ENCODE results near the gene LAMP2.

The LAMP2 gene

DNA sequence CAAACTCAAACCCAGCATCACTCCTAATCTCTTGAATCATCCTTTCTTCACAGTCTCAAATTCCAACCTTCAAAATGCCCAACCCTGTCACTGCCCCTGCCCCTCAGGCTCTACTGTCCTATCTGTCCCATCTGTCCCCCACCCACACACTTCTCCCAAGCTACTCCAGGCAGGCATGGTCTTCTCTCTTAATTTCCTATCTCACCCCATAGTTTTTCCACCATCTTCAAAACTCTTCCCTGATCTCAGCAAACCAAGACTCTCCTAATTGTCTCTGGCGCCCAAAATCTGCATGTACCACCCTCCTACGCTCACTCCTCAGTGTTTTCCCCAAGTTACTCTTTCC is 644 bp downstream of the LAMP2 start:
- Histone ChIP-seq H3K9me3 (ENCODE audit: control insufficient read depth, low read length) (no peaks in the 10 kb centered on the region), H3K4me2 (ENCODE audit: low read length) (peak overlapping the region; percentile 73), H3K9ac (no peak overlapping the region), H3K79me2 (peaks cover 12% of the 10 kb centered on the region), H3K36me3 (ENCODE audit: control insufficient read depth, insufficient read depth, low read length) (no peaks in the 10 kb centered on the region), H3K27ac (peak overlapping the region; percentile 87), H3K27me3 (ENCODE audit: control insufficient read depth, insufficient read depth, low read length) (no peaks in the 10 kb centered on the region), H3K4me1 (no peaks in the 10 kb centered on the region), H2AFZ (peak overlapping the region; percentile 77), H3K4me3 (ENCODE audit: low read depth, low read length) (peak overlapping the region; percentile 78)
- TF ChIP-seq, protein P1, sequence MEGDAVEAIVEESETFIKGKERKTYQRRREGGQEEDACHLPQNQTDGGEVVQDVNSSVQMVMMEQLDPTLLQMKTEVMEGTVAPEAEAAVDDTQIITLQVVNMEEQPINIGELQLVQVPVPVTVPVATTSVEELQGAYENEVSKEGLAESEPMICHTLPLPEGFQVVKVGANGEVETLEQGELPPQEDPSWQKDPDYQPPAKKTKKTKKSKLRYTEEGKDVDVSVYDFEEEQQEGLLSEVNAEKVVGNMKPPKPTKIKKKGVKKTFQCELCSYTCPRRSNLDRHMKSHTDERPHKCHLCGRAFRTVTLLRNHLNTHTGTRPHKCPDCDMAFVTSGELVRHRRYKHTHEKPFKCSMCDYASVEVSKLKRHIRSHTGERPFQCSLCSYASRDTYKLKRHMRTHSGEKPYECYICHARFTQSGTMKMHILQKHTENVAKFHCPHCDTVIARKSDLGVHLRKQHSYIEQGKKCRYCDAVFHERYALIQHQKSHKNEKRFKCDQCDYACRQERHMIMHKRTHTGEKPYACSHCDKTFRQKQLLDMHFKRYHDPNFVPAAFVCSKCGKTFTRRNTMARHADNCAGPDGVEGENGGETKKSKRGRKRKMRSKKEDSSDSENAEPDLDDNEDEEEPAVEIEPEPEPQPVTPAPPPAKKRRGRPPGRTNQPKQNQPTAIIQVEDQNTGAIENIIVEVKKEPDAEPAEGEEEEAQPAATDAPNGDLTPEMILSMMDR (IDR thresholded peaks at IDR 0.05), result no peak

DNA sequence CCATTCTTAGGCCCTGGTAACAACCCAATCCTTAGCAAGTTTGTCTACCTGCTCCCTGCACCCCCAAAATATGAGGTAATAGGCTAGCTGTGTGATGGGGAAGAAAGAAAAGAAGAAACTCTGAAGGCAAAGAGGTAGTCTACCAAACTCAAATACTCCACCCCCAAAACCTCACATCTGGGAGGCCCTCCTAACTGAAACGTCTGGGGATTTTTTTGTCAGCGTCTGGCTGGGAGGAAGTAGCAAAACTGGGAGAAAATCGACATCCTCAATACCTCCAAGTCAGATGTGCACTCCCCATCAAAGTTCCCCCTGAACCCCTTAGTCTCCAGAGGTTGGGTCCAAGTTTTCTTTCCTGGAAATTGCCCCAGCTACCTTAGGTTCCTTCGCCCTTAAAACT is 1.0 kb downstream of the LAMP2 start:
- H3K27ac ChIP-seq, result peak overlapping the region; percentile 87
- H3K4me2 ChIP-seq (ENCODE audit: low read length), result peak overlapping the region; percentile 73
- H3K27me3 ChIP-seq (ENCODE audit: control insufficient read depth, insufficient read depth, low read length), result no peaks in the 10 kb centered on the region
- H3K36me3 ChIP-seq (ENCODE audit: control insufficient read depth, insufficient read depth, low read length), result no peaks in the 10 kb centered on the region
- no peaks in the 10 kb centered on the region for H3K9me3 ChIP-seq (ENCODE audit: control insufficient read depth, low read length)
- peaks cover 12% of the 10 kb centered on the region for H3K79me2 ChIP-seq
- peak overlapping the region; percentile 78 for H3K4me3 ChIP-seq (ENCODE audit: low read depth, low read length)
- TF ChIP-seq, protein P1 (IDR thresholded peaks at IDR 0.05), result no peak
- no peak overlapping the region for H3K9ac ChIP-seq
- no peak overlapping the region for H2AFZ ChIP-seq
- no peaks in the 10 kb centered on the region for H3K4me1 ChIP-seq

DNA sequence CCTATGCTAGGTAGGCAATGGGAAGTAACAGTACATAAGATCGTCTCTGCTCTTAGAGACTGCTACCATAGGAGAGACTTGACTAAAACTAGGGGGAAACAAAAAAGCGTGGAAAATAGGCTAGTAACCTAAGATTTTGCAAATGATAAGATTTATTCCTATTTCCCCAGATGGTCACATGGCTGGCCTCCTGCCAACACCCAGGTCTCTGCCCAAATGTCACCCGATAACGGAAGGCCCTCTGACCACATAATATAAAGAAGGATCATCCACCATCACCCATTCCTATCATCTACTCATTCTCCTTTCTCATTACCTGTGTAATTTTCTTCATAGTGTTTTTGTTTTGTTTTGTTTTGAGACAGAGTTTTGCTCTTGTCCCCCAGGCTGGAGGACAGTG is 4.7 kb downstream of the LAMP2 start:
- H2AFZ ChIP-seq, result no peak overlapping the region
- H3K36me3 ChIP-seq (ENCODE audit: control insufficient read depth, insufficient read depth, low read length), result no peaks in the 10 kb centered on the region
- no peak overlapping the region for H3K4me3 ChIP-seq (ENCODE audit: low read depth, low read length)
- no peaks in the 10 kb centered on the region for H3K27me3 ChIP-seq (ENCODE audit: control insufficient read depth, insufficient read depth, low read length)
- no peaks in the 10 kb centered on the region for H3K9me3 ChIP-seq (ENCODE audit: control insufficient read depth, low read length)
- H3K9ac ChIP-seq, result no peak overlapping the region
- H3K4me2 ChIP-seq (ENCODE audit: low read length), result no peak overlapping the region
- TF ChIP-seq, protein P1 (IDR thresholded peaks at IDR 0.05), result no peak
- H3K79me2 ChIP-seq, result peaks cover 10% of the 10 kb centered on the region
- H3K4me1 ChIP-seq, result no peaks in the 10 kb centered on the region
- no peak overlapping the region for H3K27ac ChIP-seq

DNA sequence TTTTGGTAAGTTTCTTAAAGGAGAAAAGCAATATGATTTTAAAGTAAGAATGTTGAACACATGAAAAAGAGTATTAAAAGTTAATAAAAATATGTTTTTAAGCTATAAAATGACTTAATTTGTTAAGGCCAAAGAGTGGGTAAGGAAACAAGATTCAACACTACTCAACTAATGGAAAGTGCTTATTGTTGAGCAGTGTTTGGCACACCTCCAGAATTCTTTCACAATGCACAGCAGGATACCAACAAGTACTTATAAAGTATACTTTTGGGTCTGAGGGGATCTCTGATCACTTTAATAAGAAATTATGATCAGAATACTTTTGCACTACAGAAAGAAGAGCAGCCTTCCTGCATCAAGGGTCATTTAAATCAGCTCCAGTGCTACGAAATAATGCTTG is 5.9 kb downstream of the LAMP2 start:
- Histone ChIP-seq H2AFZ (no peak overlapping the region), H3K36me3 (ENCODE audit: control insufficient read depth, insufficient read depth, low read length) (no peaks in the 10 kb centered on the region), H3K4me2 (ENCODE audit: low read length) (no peak overlapping the region), H3K4me1 (no peaks in the 10 kb centered on the region), H3K27ac (no peak overlapping the region), H3K79me2 (peaks cover 6% of the 10 kb centered on the region), H3K4me3 (ENCODE audit: low read depth, low read length) (no peak overlapping the region), H3K27me3 (ENCODE audit: control insufficient read depth, insufficient read depth, low read length) (no peaks in the 10 kb centered on the region), H3K9me3 (ENCODE audit: control insufficient read depth, low read length) (no peaks in the 10 kb centered on the region), H3K9ac (no peak overlapping the region)
- TF ChIP-seq, protein P1 (IDR thresholded peaks at IDR 0.05), result no peak

DNA sequence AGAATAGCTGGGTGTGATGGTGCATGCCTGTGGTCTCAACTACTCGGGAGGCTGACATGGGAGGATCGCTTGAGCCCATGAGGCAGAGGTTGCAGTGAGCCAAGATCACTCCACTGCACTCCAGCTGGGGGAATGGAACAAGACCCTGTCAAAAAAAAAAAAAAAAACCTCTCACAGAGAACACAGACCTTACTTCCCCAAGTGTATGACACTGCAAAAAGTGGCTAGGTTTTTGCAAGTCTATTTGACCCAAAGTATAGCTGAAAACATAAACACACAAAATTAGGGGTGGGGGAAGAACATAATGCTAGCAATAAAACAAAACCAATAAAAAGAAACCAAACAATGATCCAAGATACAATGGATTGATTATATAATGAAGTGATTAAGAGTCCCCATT is 6.7 kb downstream of the LAMP2 start:
- Histone ChIP-seq H3K27me3 (ENCODE audit: control insufficient read depth, insufficient read depth, low read length) (no peaks in the 10 kb centered on the region), H2AFZ (no peak overlapping the region), H3K4me1 (no peaks in the 10 kb centered on the region), H3K36me3 (ENCODE audit: control insufficient read depth, insufficient read depth, low read length) (no peaks in the 10 kb centered on the region), H3K4me3 (ENCODE audit: low read depth, low read length) (no peak overlapping the region), H3K27ac (no peak overlapping the region), H3K79me2 (peaks cover 6% of the 10 kb centered on the region), H3K9ac (no peak overlapping the region), H3K9me3 (ENCODE audit: control insufficient read depth, low read length) (no peaks in the 10 kb centered on the region), H3K4me2 (ENCODE audit: low read length) (no peak overlapping the region)
- TF ChIP-seq, protein P1 (IDR thresholded peaks at IDR 0.05), result no peak
